ENCODE data around the gene NPFF. TPM values are rescaled to one million over a fixed set of nuclear protein-coding genes. Genes with fewer than 3 reads are reported as not detected.

The NPFF gene
- total RNA-seq, 4 donors from 2014 or later = 0.70 TPM; not detected in 3

GRCh38 chr12:53505555-53506449, 1.5 kb downstream of the NPFF start:
- no peak for DNase-seq
- WGBS, 2 donors = 80 to 81% methylated on average over 7 to 11 of the region's 19 CpGs
- intact Hi-C loops (cut with DNase I) = loop anchor here (10.0 kb wide), 1 partner anchor 51 kb away; the partner anchor contains the start of gene PCBP2

GRCh38 chr12:53505086-53505485, 2.2 kb downstream of the NPFF start:
- Histone ChIP-seq H3K4me1 (peaks cover 9 to 41% (median 16%) of the 10 kb centered on the region in 3 donors), H3K9me3 (no peaks in the 10 kb centered on the region), H3K36me3 (peaks cover 0 to 56% (median 9%) of the 10 kb centered on the region in 3 donors), H3K27ac (peak overlapping the region in 3 of 4 donors; percentile 27 to 38 (median 35)), H3K27me3 (no peaks in the 10 kb centered on the region), H3K4me3 (no peak overlapping the region)
- no peak for TF ChIP-seq CTCF (IDR thresholded peaks at IDR 0.05)
- TF ChIP-seq POLR2A (IDR thresholded peaks at IDR 0.05) = no peak
- 60 to 83% methylated on average over 2 to 7 of the region's 10 CpGs for WGBS, 2 donors
- intact Hi-C loops (cut with DNase I) = loop anchor here (10.0 kb wide), 1 partner anchor 50 kb away; the partner anchor contains the start of gene PCBP2
- no peak for DNase-seq

More at GRCh38 chr12:53505555-53506449, 1.5 kb downstream of the NPFF start:
- H3K4me3 ChIP-seq = no peak overlapping the region
- H3K9me3 ChIP-seq = no peaks in the 10 kb centered on the region
- TF ChIP-seq POLR2A (IDR thresholded peaks at IDR 0.05) = no peak
- no peak for TF ChIP-seq CTCF (IDR thresholded peaks at IDR 0.05)
- peaks cover 9 to 39% (median 16%) of the 10 kb centered on the region in 3 donors for H3K4me1 ChIP-seq
- H3K27me3 ChIP-seq = no peaks in the 10 kb centered on the region
- peak overlapping the region in 3 of 4 donors; percentile 27 to 38 (median 35) for H3K27ac ChIP-seq
- peaks cover 0 to 63% (median 12%) of the 10 kb centered on the region in 3 donors for H3K36me3 ChIP-seq

GRCh38 chr12:53504004-53504920, 3.0 kb downstream of the NPFF start:
- WGBS, 2 donors = 65 to 82% methylated on average over 11 to 14 of the region's 14 CpGs
- H3K27ac ChIP-seq = peak overlapping the region in 1 of 4 donors; percentile 27
- H3K27me3 ChIP-seq = no peaks in the 10 kb centered on the region
- H3K36me3 ChIP-seq = peaks cover 0 to 52% (median 9%) of the 10 kb centered on the region in 3 donors
- TF ChIP-seq CTCF (IDR thresholded peaks at IDR 0.05) (no peak), POLR2A (IDR thresholded peaks at IDR 0.05) (no peak)
- intact Hi-C loops (cut with DNase I) = loop anchor here (10.0 kb wide), 1 partner anchor 49 kb away; the partner anchor contains the start of gene PCBP2
- H3K4me3 ChIP-seq = no peak overlapping the region
- H3K9me3 ChIP-seq = no peaks in the 10 kb centered on the region
- no peak for DNase-seq
- peaks cover 16 to 50% (median 18%) of the 10 kb centered on the region in 3 donors for H3K4me1 ChIP-seq

GRCh38 chr12:53502983-53503728, 4.1 kb downstream of the NPFF start:
- H3K4me1 ChIP-seq = peaks cover 26 to 53% (median 28%) of the 10 kb centered on the region in 3 donors
- peaks cover 0 to 52% (median 9%) of the 10 kb centered on the region in 3 donors for H3K36me3 ChIP-seq
- intact Hi-C loops (cut with DNase I) = loop anchor here (10.0 kb wide), 1 partner anchor 48 kb away; the partner anchor contains the start of gene PCBP2
- H3K9me3 ChIP-seq = no peaks in the 10 kb centered on the region
- no peak overlapping the region for H3K4me3 ChIP-seq
- H3K27ac ChIP-seq = peak overlapping the region in 2 of 4 donors; percentile 97 to 99
- no peak for DNase-seq
- 64 to 69% methylated on average over 6 to 8 of the region's 10 CpGs for WGBS, 2 donors
- TF ChIP-seq POLR2A (IDR thresholded peaks at IDR 0.05) (no peak), CTCF (IDR thresholded peaks at IDR 0.05) (no peak)
- no peaks in the 10 kb centered on the region for H3K27me3 ChIP-seq

Data from esophagus squamous epithelium (tissue), 5 donors.